ENCODE measurements around the gene CCDC138. TPM values are rescaled to one million over a fixed set of nuclear protein-coding genes. Genes with fewer than 3 reads are reported as not detected.

CCDC138 gene
- total RNA-seq, 2 experiments from 2014 or later, result 4.7 to 5.8 TPM

DNA sequence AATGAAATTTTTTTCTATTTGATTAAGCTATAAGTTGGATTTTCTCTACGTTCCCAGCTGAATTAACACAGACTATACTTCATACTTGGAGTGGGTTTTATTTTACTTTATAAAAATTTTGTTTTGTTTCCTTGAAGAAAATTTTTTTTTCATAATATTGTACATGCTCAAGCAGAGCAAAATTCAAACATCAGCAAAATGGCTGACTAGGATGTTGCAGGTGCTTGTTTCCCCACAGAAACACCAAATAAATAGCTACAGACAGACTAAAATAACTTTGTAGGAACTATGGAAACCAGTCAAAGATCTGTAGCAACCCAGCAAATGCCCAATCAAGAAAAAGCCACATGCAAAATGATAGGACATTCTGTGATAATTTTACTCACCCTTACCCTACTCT is 82.3 kb downstream of the CCDC138 start:
- intact Hi-C loops (cut with DNase I, micrococcal nuclease), result no loop called here
- peaks cover 54% of the 10 kb centered on the region for H3K36me3 Mint-ChIP-seq (ENCODE audit: low read depth)

DNA sequence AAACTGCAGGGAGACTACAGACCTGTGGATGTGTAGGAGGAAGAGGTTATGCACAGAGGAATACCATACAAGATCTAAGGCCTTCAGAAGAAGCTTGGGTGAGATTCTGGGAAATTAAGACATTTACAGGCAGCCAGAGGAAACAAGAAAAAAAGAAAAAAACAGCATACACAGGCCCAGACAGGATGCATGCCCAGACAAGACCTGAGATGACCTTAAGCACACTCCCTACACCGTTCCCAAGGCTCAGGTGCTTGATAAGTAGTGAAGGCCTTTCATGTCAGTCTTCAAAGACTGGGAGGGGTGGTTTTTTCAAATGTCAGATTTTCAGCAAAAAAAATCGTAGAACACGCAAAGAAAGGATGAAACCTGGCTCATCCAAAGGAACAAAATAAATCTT is 83.0 kb downstream of the CCDC138 start:
- ATAC-seq (ENCODE audit: poor library complexity), result no peak
- no peak overlapping the region for H3K27ac Mint-ChIP-seq

More for the DNA sequence above, 82.3 kb downstream of the CCDC138 start:
- DNase-seq (no peak), ATAC-seq (ENCODE audit: poor library complexity) (no peak)
- H3K27ac ChIP-seq (ENCODE audit: low read depth in 1 of 2, low read length in 2 of 2), result no peak overlapping the region
- Mint-ChIP-seq H3K27me3 (no peaks in the 10 kb centered on the region), H3K4me3 (no peak overlapping the region), H3K27ac (no peak overlapping the region), H3K9me3 (peaks cover 18% of the 10 kb centered on the region), H3K4me1 (ENCODE audit: low read depth) (no peaks in the 10 kb centered on the region)
- ChIA-PET CTCF (no interaction called here), POLR2A (no interaction called here)
- H3K4me3 ChIP-seq (ENCODE audit: low read length), result no peak overlapping the region
- no peaks in the 10 kb centered on the region for H3K36me3 ChIP-seq (ENCODE audit: insufficient read depth, low read length)
- H3K27me3 ChIP-seq (ENCODE audit: control insufficient read depth in 1 of 2, insufficient read depth in 2 of 2, low read length in 2 of 2), result no peaks in the 10 kb centered on the region
- TF ChIP-seq, protein P1, sequence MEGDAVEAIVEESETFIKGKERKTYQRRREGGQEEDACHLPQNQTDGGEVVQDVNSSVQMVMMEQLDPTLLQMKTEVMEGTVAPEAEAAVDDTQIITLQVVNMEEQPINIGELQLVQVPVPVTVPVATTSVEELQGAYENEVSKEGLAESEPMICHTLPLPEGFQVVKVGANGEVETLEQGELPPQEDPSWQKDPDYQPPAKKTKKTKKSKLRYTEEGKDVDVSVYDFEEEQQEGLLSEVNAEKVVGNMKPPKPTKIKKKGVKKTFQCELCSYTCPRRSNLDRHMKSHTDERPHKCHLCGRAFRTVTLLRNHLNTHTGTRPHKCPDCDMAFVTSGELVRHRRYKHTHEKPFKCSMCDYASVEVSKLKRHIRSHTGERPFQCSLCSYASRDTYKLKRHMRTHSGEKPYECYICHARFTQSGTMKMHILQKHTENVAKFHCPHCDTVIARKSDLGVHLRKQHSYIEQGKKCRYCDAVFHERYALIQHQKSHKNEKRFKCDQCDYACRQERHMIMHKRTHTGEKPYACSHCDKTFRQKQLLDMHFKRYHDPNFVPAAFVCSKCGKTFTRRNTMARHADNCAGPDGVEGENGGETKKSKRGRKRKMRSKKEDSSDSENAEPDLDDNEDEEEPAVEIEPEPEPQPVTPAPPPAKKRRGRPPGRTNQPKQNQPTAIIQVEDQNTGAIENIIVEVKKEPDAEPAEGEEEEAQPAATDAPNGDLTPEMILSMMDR (IDR thresholded peaks at IDR 0.05), result no peak
- H3K9me3 ChIP-seq (ENCODE audit: control insufficient read depth in 1 of 2, insufficient read depth in 1 of 2, low read length in 2 of 2), result peaks cover 0 to 20% of the 10 kb centered on the region in 2 experiments
- no peaks in the 10 kb centered on the region for H3K4me1 ChIP-seq (ENCODE audit: insufficient read depth, low read length)

DNA sequence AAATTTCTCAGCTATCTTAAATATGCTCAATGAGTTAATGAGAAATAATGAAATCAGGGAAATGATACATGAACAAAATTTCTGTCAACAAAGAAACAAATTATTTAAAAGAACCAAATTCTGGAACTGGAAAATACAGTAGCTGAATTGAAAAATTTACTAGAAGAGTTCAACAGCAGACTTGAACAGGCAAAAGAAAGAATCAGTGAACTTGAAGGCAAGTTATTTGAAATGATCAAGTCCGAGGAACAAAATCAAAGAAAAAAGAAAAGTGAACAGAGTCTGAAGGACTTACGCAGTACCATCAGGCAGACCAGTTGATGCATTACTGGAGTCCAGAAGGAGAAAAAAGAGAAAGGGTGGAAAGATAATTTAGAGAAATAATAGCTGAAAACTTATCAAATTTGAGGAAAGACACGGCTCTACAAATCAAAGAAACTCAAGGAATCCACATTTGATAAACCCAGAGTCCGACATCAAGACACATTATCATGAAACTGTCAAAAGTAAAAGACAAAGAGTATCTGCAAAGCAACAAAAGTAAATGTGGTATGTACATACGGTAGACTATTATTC is 83.6 kb downstream of the CCDC138 start:
- CTCF ChIA-PET, result no interaction called here
- ATAC-seq (ENCODE audit: poor library complexity) (no peak), DNase-seq (no peak)
- Mint-ChIP-seq H3K4me3 (no peak overlapping the region), H3K27ac (no peak overlapping the region), H3K4me1 (ENCODE audit: low read depth) (no peaks in the 10 kb centered on the region), H3K36me3 (ENCODE audit: low read depth) (peaks cover 63% of the 10 kb centered on the region), H3K9me3 (peaks cover 18% of the 10 kb centered on the region), H3K27me3 (no peaks in the 10 kb centered on the region)
- H3K9me3 ChIP-seq (ENCODE audit: control insufficient read depth in 1 of 2, insufficient read depth in 1 of 2, low read length in 2 of 2), result peaks cover 0 to 20% of the 10 kb centered on the region in 2 experiments
- POLR2A ChIA-PET, result no interaction called here
- H3K4me3 ChIP-seq (ENCODE audit: low read length), result no peak overlapping the region
- intact Hi-C loops (cut with DNase I, micrococcal nuclease), result no loop called here
- TF ChIP-seq, protein P1 (IDR thresholded peaks at IDR 0.05), result no peak
- no peaks in the 10 kb centered on the region for H3K27me3 ChIP-seq (ENCODE audit: control insufficient read depth in 1 of 2, insufficient read depth in 2 of 2, low read length in 2 of 2)
- H3K27ac ChIP-seq (ENCODE audit: low read depth in 1 of 2, low read length in 2 of 2), result no peak overlapping the region
- no peaks in the 10 kb centered on the region for H3K4me1 ChIP-seq (ENCODE audit: insufficient read depth, low read length)
- H3K36me3 ChIP-seq (ENCODE audit: insufficient read depth, low read length), result no peaks in the 10 kb centered on the region

More for the DNA sequence above, 83.0 kb downstream of the CCDC138 start:
- Mint-ChIP-seq H3K4me1 (ENCODE audit: low read depth) (no peaks in the 10 kb centered on the region), H3K4me3 (no peak overlapping the region), H3K27me3 (no peaks in the 10 kb centered on the region), H3K9me3 (peaks cover 18% of the 10 kb centered on the region), H3K36me3 (ENCODE audit: low read depth) (peaks cover 60% of the 10 kb centered on the region)
- H3K4me3 ChIP-seq (ENCODE audit: low read length), result no peak overlapping the region
- no peaks in the 10 kb centered on the region for H3K27me3 ChIP-seq (ENCODE audit: control insufficient read depth in 1 of 2, insufficient read depth in 2 of 2, low read length in 2 of 2)
- TF ChIP-seq, protein P1 (IDR thresholded peaks at IDR 0.05), result no peak
- DNase-seq, result no peak
- H3K27ac ChIP-seq (ENCODE audit: low read depth in 1 of 2, low read length in 2 of 2), result no peak overlapping the region
- intact Hi-C loops (cut with DNase I, micrococcal nuclease), result no loop called here
- no peaks in the 10 kb centered on the region for H3K4me1 ChIP-seq (ENCODE audit: insufficient read depth, low read length)
- POLR2A ChIA-PET, result no interaction called here
- H3K9me3 ChIP-seq (ENCODE audit: control insufficient read depth in 1 of 2, insufficient read depth in 1 of 2, low read length in 2 of 2), result peaks cover 0 to 20% of the 10 kb centered on the region in 2 experiments
- H3K36me3 ChIP-seq (ENCODE audit: insufficient read depth, low read length), result no peaks in the 10 kb centered on the region
- CTCF ChIA-PET, result no interaction called here

Data from CD4-positive, alpha-beta T cell (primary cell).